NCI-H1436 (cell line): ENCODE measurements around the gene SHANK2.
"Not testable (repeated sequence)": the region's sequence is repeated elsewhere in the genome, so short reads cannot be mapped to it uniquely, and the experiment has no call there.

Experiments
- DNase-seq: peaks from one replicate; lab custom pipeline; 2025; lab: John Stamatoyannopoulos, UW

SHANK2 gene

DNA sequence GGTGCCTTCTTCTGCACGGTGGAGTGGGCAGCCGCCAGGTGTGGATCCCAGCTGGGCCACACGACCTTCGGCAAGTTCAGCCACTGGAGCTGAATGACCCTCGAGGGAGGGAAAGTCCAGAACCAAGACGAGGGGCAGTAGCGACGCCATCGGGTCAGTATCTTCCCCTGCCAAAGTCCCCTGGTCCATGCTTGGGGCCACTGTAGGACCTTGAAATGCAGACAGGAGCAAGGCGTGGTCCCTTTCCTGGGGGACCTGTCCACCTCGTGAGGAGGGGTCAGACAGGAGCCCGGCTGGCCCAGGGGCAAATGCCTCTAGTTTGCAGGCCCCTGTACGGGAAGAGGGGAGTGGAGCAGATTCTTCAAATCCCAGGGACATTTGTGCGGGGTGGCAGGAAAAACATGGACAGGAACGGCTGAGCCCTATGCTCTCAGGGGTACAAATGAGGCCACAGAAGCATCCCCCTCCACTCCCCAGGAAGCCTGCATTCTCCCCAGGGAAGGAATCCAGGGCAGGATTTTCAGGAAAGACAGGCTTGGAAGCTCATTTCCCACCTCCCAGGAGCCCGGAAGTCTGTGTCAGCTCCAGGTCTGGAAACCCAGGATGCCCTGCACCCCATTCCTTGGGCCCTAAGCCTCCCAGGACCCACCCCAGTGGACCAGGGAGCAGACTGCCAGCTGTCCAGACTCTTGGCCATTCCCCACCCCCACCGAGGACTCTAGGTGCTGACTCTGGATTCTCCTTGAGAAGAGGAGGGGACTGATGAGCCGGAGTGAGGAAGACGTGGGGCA is 6.6 kb downstream of the SHANK2 start:
- no peak for DNase-seq

DNA sequence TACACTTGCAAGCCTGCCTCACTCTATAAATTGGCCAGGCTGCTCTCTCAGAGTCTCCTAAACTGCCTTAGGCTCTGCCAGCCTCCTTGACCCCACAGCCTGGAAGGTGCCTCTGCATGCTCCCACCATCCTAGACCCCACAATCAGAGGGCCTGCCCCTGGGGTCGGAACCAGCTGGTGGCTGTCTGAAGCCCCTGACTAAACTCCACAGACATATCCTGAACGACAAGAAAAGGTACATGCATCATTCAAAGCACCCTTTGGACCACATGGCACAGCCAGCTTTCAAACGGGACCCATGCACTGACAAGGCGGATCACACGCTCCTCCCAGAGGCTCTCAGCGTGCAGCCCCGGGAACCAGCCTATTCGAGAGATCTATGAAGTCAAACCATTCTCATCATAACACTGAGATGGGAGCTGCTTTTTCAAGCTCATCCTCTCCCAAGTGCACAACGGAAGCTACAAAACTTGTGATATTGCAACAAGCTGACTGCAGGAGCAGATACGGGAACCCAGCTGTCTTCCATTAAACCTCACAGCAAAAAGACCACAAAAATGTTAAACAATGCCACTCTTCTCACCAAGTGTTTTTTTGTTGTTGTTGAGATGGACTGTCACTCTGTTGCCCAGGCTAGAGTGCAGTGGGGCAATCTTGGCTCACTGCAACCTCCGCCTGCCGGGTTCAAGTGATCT is 8.1 kb downstream of the SHANK2 start:
- no peak for DNase-seq

DNA sequence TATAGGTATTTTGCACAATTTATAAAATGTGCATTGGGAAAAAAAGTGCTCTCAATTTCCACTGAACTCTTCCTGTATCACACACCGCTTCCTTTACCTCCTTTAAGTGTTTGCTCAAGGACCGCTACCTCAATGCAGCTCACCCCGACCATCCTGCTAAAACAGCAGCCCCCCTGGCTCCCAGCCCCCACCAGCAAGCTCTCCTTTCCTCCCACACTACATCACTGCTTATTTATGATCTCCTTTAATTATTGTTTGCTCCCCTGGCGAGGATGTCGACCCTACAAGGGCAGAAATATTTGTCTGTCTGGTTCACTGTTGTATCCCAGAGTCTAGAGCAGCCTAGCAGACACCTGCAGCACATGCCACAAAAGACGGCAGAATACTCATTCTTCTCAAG is 10.0 kb downstream of the SHANK2 start:
- no peak for DNase-seq

DNA sequence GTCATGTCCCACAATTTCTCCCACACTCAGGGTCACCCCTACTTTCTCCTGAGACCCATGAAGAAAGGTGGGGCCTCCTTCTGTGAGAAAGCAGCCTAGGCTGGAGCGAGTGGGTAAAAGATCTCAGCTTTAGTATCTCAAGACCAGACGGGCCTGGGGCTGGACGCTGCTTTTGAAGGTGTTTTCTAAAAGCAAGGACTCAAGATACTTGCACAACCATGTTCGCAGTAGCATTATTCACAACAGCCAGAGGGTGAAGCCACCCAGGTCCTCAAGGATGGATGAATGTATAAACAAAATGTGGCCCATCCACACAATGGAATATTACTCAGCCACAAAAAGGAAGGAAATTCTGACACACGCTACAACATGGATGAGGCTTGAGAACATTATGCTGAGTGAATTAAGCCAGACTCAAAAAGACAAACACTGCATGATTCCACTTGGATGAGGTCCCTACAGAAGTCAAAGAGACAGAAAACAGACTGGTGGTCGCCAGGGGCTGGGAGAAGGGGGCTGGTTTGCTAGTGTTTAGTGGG is 10.6 kb downstream of the SHANK2 start:
- no peak for DNase-seq

DNA sequence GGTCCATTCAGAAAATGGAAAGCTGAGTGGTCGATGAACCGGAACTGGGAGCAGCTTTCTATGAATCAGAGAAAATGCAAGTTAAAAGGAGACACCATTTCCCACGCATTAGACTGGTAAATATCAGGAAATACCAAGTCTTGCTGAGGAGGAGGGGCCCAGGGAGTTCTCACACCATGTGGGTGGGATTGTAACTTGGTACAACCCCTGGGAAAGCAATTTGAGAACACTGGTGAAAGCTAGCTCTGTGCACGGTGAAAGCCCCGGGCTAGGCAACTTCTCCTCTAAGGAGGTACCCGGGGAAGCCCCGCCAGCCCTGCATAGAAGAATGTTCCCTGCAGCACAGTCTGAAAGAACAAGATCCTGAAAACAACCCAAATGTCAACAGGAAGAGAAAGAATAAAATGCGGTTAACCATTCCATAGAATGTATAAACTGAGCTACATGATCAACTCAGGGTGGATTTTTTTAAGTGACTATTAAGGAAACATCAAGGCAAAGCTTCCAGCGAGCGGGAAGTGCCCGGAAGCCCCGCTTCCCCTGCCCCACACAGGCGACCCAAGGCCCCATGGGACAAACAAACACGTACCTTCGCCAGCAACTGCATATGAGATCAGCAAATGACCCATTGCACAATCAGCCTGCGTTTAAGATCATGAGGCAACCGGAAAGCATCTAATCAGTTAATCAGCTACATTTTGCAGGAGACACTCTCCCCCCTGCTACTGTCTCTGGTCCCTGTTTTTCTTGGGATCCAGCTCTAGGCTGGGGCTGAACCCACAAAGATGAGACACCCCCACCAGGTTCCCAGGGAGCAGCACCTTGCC is 11.3 kb downstream of the SHANK2 start:
- peak; percentile 69 for DNase-seq

DNA sequence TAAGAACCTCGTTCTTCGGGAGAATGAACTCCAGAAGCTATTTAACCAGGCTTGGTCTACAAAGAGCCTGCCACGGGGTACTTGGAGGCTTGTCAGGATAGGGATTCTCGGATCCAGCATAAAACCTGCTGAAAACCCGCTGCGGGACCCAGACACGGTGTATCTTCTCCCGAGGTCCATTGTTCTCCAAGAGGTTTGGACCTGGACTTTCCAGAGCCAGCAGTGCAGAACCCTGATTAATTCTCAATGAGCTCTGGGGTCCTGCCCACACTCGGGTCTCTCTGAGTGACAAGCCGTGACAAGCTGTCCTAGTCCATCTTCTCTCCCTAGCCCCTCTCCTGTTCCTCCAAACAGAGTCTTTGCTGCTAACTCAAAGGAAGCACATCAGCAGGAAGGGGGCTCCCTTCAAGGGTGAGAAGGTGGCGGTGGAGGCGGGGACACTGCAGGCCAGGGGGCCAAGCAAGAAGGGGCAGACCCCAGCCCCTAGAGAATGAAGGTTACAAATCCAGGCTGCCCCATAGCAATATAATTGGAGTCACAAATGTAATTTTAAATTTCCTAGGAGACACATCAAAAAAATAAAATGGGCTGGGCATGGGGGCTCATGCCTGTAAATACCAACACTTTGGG is 12.2 kb downstream of the SHANK2 start:
- DNase-seq, result no peak

DNA sequence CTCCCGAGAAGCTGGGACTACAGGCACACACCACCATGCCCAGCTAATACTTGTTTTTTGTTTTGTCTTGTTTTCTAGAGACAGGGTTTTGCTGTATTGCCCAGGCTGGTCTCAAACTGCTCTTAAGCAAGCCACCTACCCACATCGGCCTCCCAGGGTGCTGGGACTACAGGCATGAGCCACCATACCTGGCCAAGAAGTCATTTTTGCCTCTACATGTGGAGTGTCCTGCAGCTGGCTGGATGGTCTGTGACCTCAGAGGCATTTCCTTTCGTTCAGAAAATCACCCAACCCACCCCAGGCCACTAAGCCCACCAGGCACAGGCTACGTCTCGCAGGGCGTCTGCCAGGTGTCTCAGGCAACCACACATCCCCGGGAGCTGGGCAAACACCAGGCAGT is 12.8 kb downstream of the SHANK2 start:
- DNase-seq, result no peak

DNA sequence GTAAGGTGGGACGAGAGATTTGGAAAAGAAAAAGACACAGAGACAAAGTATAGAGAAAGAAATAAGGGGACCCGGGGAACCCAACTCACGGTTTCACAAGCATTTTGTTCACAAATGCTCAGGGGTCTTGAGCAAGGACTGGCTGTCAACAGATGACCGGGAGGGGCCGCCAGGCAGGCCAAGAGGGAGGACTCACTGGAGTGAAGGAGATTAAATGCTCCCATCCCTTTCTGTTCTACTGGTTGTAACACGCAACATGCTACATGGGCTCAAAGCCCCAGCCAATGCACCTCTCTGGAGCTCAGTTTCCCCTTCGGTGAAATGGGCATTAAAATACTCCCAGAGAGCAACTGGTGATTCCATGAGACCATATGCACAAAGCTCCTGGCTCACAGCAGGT is 13.4 kb downstream of the SHANK2 start:
- DNase-seq, result no peak

DNA sequence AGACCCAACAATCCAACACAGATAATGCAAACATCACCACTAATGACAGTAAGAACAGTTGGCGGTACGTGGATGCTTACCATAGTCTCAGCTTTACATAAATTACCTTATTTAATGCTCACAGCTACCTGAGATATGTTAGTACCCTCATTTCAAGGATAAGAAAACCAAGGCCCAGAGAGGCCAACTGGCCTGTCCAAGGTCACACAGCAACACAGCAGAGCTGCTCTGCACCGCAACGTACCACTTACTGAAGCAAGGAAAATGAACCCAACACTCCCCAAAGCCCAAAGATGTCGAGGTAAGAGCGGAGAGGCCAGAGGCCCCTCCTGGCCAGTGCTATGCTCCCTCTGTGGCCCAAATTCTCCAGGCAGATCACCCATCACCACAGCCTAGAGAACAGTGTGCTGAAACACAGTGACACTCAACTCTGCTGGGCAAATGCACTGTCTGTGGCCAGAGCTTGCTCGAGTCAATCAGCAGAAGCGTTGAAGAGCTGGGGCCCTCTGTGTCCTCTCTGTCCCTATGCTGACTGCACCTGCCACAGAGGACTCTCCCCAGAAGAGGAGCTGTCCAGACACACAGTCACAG is 14.0 kb downstream of the SHANK2 start:
- no peak for DNase-seq

DNA sequence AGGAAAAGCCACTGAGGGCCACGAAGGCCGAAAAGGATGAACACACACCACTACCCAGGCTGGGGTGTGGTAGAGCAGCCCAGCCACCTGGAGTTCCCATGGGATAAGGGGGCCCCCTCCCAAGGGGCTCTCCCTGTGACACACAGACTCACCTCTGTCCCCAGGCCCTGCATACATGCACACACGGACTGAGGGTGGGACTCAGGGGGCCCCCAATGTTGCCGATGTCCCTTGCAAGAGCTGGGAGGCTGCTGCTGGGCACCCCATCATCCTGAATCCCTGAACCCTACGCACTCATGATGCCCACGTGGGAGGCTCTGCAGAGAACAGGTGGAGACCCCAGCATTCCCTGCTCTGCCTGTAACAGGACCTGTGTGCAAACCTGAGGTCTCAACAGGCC is 14.5 kb downstream of the SHANK2 start:
- DNase-seq, result no peak

DNA sequence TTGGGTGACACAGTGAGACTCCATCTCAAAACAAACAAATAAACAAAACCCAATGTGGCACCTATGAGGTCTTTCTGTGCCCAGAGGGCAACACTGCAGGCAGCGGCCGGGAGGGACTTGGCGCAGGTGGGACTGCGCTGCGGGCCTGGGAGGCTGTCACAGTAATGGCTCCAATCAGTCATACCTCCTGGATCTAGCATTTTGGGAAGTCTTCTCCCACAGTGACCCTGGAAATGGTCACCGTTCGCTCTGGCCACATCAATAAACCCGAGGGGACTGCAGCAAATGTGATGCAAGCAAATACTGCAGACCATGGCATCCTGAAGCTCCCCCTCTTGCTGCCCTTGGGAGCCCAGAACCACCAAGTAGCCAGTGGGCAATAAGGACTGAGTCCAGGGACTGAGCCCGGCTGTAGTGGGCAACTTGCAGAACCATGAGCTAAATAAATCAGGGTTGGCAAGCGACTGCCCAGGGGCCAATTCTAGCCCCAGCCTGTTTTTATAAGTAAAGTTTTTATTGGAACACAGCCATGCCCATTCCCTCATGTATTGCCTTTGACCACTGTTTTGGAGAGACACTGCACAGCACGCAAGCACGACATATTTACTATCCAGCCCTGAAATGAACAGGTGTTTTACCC is 15.4 kb downstream of the SHANK2 start:
- DNase-seq, result no peak

DNA sequence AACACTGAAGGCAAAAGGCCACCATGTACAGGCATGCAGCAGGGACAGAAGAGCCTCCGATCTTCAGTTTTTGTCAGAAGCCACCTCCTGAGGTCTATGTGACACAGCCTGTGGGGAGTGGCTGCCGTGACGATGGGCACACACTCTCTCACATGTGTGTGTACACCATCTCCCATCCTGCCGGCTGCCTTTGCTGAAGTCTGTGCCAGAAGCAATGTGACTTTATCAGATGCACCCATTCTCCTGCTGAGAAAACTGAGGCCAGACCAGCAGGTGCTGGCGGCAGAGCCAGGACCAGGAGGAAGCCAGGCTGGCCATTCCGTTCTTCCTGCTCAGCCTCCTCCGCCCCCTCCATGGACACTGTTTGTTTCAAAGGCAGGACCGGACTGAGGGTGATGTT is 16.7 kb downstream of the SHANK2 start:
- no peak for DNase-seq

DNA sequence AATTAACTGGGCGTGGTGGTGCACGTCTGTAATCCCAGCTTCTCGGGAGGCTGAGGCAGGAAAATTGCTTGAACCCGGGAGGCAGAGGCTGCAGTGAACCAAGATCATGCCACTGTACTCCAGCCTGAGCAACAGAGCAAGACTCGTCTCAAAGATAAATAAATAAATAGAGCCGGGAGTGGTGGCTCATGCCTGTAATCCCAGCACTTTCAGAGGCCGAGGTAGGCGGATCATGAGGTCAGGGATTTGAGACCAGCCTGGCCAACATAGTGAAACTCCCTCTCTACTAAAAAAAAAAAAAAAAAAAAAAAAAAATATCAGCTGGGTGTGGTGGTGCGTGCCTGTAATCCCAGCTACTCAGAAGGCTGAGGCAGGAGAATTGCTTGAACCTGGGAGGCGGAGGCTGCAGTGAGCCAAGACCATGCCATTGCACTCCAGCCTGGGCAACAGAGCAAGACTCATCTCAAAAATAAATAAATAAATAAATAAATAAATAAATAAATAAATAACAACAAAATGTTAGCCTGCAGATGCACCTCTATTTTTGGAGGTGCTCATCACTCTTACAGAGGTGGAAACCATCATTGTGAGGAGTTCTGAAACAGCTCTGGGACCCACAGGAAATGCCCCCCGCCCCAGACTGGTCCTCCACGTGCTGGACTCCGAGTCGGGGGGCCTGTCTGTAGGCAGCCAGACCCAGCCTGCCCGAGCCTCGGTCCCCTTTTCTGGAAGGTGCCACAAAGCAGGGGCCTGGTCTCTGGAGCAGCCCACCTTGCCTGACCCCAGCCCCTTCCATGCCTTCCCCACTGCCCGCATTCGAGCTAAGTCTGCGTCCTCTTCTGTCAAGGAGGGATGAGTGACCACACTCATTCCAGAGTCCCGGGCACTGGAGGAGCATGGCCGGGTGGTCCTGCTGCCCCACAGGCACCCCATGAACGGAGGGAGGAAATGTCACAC is 18.2 kb downstream of the SHANK2 start:
- DNase-seq, result not testable (repeated sequence)

DNA sequence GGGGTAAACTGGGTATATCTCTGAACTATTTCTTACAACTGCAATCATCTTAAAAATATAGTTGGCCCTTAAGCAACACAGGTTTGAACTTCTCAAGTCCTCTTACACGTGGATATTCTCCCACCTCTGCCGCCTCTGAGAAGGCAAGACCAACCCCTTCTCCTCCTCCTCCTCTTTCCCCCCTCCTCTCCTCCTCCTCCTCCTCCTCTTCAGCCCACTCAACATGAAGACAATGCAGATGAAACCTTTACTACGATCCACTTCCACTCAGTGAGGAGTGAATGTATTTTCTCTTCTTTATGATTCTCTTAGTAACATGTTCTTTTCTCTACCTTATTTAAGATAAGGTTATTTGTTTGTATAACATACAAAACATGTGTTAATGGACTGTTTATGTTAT is 20.0 kb downstream of the SHANK2 start:
- DNase-seq, result no peak

DNA sequence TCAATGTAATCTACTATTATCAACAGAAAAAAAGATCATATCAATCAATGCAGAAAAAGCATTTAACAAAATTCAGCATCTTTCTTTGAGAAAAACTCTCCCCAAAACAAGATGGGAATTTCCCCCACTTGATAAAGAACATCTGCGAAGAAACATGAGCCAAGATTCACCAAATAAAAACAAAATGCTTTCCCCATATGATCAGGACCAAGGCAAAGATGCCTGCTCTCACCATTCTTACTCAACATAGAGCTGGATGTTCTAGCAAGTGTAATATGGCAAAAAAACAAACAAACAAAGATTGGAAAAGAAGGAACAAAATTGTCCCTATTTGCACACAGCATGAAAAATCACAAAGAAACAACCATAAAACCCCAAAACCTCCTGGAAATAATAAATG is 23.4 kb downstream of the SHANK2 start:
- DNase-seq, result no peak

DNA sequence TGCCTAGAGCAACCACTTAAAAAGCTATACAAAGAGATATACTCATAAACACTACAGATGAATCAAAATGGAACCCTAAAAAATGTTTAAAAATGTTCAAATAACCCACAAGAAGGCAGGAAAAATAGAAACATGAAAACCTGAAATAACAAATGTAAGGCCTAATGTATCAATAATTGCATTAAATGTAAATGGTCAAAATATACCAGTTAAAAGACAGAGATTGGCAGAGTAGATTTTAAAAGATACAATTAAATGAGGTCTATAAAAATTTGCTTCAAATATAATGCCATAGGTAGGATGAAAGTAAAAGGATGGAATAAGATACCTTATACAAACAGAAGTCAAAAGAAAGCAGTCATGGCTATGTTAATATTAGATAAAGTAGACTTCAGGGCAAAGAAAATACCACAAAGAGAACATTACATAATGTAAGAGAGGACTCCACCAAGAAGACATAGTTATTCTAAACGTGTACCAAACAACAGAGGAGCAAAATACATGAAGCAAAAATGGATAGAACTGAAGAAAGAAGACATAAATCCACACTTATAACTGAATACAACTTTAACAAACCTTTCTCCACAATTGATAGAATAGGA is 25.2 kb downstream of the SHANK2 start:
- no peak for DNase-seq

DNA sequence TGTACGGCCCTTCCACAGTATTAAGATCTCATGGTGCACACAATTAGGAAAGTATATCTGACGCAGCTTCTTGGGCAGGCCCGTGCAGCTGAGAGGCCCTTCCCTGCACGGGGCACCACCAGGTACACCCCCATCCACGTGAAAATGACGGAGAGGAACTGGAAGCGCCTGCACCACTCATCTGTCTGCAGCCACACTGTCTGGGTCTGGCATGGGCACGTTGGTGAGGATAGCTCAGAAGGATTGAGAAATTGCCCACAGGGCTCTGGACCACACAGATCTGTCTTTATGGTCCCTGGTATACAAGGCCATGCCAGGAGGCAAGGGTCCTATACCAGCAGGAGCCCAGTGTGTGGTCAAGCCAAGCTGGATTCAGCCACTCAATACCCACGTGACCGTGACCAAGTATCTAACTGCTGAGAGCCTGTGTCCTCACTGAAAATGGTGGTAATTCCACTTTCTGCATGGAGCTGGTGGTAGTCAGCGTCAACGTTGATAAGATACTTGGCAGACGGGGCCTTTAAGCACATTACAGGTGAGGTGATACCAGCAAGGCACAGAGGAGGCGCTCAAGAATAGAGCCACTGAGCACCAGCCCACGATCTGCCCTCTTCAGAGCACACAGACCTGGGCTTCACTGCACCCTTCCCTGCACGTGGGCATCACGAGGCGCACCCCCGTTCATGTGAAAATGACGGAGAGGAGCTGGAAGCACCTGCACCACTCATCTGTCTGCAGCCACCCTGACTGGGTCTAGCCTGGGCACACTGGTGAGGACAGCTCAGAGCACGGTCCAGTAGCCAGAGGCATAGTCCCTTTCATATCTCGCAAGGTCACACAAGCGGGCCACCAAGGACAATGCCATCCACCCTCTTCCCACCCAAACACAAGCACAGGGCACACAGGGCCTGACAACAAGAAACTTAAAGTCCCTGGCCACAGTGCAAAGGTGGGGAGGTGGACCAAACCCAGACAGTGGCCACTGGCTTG is 28.4 kb downstream of the SHANK2 start:
- no peak for DNase-seq

DNA sequence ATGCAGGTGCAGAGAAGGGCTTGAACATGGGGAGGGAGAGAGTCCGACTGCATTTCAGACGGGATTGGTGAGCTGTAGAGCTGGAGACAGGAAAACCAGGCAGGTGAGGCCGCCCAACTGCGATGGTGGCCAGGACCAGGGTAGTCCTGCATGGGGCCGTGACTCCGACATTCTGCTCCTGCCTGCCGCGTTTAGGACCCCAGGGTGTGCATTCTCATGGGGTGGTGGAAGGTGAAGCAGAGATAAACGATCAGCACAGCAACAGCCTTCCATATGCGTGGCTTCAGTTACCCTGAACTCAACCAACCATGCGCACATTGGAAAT is 29.3 kb downstream of the SHANK2 start:
- DNase-seq, result no peak
